ENCODE results near the gene CD81. TPM values are rescaled to one million over a fixed set of nuclear protein-coding genes. Genes with fewer than 3 reads are reported as not detected.

The CD81 gene
- total RNA-seq, 4 donors from 2014 or later: 234 to 340 (median 277) TPM

DNA sequence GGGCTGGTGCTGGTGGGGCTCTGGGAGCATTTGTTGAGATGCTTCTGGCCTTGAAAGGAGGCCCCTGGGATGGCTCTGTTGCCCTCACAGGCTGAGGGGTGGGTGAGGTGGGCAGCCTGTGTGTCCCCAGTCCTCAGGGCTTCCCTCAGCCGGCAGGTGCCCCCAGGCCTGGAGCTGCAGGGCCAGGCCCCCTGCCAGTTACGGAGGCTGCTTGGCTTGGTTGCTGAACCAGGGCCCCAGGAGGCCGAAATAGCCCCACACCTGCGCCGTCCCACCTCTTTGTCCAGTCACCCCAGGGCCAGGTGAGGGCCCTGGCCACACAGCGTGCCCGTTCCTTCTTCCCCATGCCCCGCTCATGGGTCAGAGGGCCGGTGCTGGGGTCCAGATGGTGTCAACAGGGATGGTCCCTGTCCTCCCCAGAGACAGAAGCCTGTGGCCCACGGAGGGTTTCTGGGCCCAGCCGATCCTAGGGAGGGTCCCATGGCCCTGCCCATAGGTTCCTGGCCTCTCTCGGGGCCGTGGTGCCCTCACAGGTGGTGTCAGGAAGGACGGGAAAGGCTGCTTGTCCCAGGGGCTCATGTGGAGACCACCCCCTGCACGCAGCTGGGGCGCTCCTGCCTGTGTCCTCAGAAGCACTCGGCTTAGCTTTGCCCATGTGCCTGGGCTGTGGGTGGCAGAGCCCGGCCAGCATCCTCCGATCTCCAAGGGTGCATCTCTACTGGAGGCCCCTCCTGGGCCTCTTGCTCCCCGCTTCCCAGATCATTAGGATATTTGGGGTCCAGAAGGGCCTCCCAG lies 14.3 kb downstream of the CD81 start:
- TF ChIP-seq CTCF (IDR thresholded peaks at IDR 0.05) (no peak), POLR2A (IDR thresholded peaks at IDR 0.05) (no peak), EP300 (IDR thresholded peaks at IDR 0.05) (no peak), POLR2AphosphoS5 (IDR thresholded peaks at IDR 0.05) (no peak)
- 73% methylated on average over 8 of the region's 20 CpGs for WGBS
- Histone ChIP-seq H3K27ac (peak overlapping the region; percentile 74), H3K9me3 (no peaks in the 10 kb centered on the region), H3K4me1 (peaks cover 71% of the 10 kb centered on the region), H3K4me3 (no peak overlapping the region), H3K36me3 (peaks cover 55% of the 10 kb centered on the region), H3K27me3 (no peaks in the 10 kb centered on the region)
- DNase-seq (ENCODE audit: low spot score in 2 of 2): no peak

DNA sequence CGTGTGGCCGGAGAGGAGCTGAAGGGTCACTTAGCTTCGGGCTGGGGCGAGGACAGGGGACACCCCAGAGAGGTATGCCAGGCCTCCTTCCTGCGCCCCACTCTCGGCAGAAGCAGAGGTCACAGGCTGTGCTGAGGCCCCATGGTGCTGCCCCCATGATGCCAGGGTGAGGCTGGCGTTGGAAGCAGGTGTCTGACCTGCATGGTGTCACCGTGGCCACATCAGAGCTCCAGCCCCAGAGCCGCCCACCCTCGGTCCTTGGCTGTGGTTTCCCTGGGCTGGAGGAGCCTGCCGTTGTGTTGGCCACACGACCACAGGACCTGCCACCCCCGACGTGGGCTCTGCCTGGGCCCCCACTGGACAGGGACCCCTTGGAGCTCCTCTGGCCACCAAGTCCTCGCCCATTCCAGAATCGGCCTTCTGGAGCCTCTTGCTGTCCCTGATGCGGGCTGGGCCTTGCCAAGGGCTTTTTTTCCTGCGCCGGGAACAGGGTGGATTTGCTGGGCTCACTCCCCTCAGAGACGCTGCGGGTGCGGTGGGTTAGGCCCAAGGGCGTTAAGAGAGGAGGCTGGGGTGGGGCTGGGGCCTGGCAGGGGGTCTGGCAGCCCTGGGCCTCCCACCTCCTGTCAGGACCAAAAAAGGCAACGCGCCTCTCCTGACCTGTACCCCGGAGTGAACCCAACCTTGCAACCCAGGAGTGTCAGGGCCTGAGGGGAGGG lies 15.3 kb downstream of the CD81 start:
- no peak overlapping the region for H3K27ac ChIP-seq
- H3K4me1 ChIP-seq: peaks cover 61% of the 10 kb centered on the region
- 77% methylated on average over 14 of the region's 26 CpGs for WGBS
- TF ChIP-seq POLR2A (IDR thresholded peaks at IDR 0.05): no peak
- no peak for TF ChIP-seq EP300 (IDR thresholded peaks at IDR 0.05)
- no peak for TF ChIP-seq POLR2AphosphoS5 (IDR thresholded peaks at IDR 0.05)
- no peak for TF ChIP-seq CTCF (IDR thresholded peaks at IDR 0.05)
- no peak overlapping the region for H3K4me3 ChIP-seq
- H3K27me3 ChIP-seq: no peaks in the 10 kb centered on the region
- H3K9me3 ChIP-seq: no peaks in the 10 kb centered on the region
- DNase-seq (ENCODE audit: low spot score in 2 of 2): no peak
- H3K36me3 ChIP-seq: peaks cover 65% of the 10 kb centered on the region

GRCh38 chr11:2393111-2393868 lies 16.2 kb downstream of the CD81 start:
- no peak for TF ChIP-seq POLR2AphosphoS5 (IDR thresholded peaks at IDR 0.05)
- no peak for TF ChIP-seq EP300 (IDR thresholded peaks at IDR 0.05)
- no peak for TF ChIP-seq POLR2A (IDR thresholded peaks at IDR 0.05)
- no peak for TF ChIP-seq CTCF (IDR thresholded peaks at IDR 0.05)
- peaks cover 70% of the 10 kb centered on the region for H3K36me3 ChIP-seq
- H3K4me1 ChIP-seq: peaks cover 52% of the 10 kb centered on the region
- no peak overlapping the region for H3K4me3 ChIP-seq
- no peak overlapping the region for H3K27ac ChIP-seq
- no peaks in the 10 kb centered on the region for H3K27me3 ChIP-seq
- DNase-seq (ENCODE audit: low spot score in 2 of 2): no peak
- H3K9me3 ChIP-seq: no peaks in the 10 kb centered on the region
- WGBS: 93% methylated on average over 15 of the region's 27 CpGs

GRCh38 chr11:2393941-2394817 lies 17.1 kb downstream of the CD81 start:
- no peak for TF ChIP-seq EP300 (IDR thresholded peaks at IDR 0.05)
- TF ChIP-seq POLR2A (IDR thresholded peaks at IDR 0.05): no peak
- TF ChIP-seq CTCF (IDR thresholded peaks at IDR 0.05): no peak
- no peak for TF ChIP-seq POLR2AphosphoS5 (IDR thresholded peaks at IDR 0.05)
- no peak overlapping the region for H3K27ac ChIP-seq
- no peaks in the 10 kb centered on the region for H3K27me3 ChIP-seq
- no peak overlapping the region for H3K4me3 ChIP-seq
- no peaks in the 10 kb centered on the region for H3K9me3 ChIP-seq
- WGBS: 72% methylated on average over 22 of the region's 34 CpGs
- H3K36me3 ChIP-seq: peaks cover 70% of the 10 kb centered on the region
- H3K4me1 ChIP-seq: peaks cover 51% of the 10 kb centered on the region
- no peak for DNase-seq (ENCODE audit: low spot score in 2 of 2)

All from suprapubic skin (tissue), 4 donors.